DMS79 (cell line): ENCODE data around the gene PF4V1.

Experiments
- DNase-seq: peaks from one replicate; lab custom pipeline; 2025; lab: John Stamatoyannopoulos, UW

The PF4V1 gene

GRCh38 chr4:73847526-73848182 lies 5.4 kb upstream of the PF4V1 start:
- DNase-seq: no peak

DNA sequence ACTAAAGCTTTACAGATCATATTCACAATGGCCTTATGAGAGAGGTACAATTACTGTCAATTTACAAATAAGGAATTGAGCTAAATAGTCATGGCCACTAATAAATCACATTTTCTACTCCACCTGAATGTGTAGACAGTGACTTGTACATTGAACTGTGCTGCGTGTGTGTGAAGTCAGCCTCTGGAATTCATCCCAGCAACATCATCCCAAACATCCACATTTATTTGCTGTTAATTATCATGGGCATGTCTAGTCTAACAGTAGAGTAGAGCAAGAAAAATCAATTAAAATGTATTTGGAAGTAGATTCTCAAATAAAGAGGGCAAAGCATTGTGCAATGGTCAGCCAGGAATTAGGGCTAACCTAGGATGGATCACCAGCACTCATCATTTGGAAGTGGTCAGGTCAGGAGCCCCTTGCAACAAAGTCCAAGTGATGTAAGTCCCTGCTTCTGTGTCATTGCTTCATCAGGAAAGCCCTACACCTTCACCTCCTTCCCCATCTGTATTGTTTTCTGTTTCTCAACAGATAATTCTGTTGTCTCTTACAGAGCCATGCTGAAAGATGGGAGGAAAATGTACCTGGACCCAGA lies 4.8 kb upstream of the PF4V1 start:
- no peak for DNase-seq

DNA sequence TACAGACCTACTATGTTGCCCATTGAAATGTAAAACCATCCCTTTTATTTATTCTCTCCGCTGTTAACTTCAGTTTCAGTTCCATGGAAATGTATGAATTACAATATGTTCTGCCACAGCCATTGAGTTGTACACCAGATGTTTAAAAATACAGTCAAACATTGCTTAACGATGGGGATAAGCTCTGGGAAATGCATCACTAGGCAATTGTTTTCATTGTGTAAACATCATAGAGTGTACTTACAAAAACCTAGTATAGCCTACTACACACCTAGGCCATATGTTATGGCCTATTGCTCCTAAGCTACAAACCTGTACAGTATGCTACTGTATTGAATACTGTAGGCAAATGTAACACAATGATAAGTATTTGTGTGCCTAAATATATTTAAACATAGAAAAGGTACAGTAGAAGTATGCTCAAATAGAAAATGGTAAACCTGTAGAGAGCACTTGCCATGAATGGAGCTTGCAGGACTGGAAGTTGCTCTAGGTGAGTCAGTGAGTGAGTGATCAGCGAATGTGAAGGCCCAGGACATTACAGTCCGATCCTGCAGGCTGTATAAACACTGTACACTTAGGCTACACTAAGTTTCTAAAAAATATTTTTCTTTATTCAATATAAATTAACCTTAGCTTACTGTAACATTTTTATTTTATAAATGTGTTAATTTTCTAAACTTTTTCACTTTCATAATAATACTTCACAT lies 2.7 kb upstream of the PF4V1 start:
- no peak for DNase-seq

GRCh38 chr4:73851293-73851692 lies 1.8 kb upstream of the PF4V1 start:
- no peak for DNase-seq

DNA sequence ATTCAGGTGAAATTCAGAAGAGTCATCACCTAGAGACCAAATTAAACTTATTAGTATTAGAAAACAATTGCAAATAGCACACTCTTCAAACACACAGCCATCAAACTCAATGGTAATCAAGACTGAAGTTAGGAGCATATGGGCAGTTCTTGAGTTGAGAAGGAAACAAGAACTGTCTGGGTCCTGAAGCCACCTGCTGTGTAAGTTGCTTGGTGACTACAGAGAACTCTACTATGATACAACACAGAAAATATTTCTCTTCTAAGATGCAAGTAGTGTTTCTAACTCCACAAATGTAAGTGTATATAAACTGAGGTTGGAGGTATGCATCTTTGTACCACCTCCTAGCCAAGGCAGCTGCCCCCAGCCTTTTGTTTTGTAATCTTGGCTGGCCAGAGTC lies 325 bp upstream of the PF4V1 start:
- DNase-seq: no peak

DNA sequence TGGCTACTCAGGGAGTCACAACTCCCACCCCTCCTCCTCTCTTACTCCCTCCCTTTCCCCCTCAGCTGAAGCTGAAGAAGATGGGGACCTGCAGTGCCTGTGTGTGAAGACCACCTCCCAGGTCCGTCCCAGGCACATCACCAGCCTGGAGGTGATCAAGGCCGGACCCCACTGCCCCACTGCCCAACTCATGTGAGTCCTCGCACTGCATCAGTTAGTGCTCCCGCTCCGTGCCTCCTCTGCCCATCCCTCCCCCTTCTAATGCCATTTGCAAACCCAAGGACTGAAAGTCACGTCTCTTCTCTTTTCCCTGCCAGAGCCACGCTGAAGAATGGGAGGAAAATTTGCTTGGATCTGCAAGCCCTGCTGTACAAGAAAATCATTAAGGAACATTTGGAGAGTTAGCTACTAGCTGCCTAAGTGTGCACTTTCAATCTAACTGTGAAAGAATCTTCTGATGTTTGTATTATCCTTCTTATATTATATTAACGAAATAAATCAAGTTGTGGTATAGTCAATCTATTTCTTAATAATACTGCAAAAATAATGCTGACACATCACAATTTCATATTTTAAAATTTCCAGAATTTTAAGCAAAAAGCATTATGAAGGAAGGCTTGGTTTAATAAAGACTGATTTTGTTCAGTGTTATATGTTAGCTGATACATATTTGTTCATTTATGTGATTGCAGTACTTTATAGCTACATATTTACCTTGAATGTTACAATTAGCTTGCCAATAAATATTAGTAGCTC lies 800 bp downstream of the PF4V1 start:
- no peak for DNase-seq

GRCh38 chr4:73855406-73855805 lies 2.3 kb downstream of the PF4V1 start:
- no peak for DNase-seq

GRCh38 chr4:73856518-73856917 lies 3.4 kb downstream of the PF4V1 start:
- no peak for DNase-seq

DNA sequence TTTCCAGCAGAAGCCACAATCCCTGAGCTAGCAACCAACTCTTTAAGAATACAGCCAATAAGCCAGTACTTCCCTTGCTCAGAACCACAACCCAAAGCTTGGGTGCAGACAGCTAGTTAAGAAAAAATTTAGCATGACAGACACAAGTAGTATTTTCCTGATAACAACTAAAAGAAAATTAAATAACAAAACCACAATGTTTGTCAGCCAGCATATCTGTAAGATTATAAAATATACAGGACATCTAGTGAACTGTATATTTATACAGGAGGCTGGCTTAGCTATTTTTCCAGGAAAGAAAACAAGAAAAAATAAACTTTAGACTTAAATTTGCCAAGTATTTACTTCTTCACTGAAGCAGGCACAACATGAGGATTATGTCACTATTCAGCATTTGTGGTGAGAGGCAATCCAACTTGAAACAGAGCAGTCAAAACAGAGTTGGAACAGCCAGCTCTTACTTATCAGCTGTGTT lies 6.6 kb downstream of the PF4V1 start:
- DNase-seq: no peak

GRCh38 chr4:73860181-73860580 lies 7.1 kb downstream of the PF4V1 start:
- no peak for DNase-seq

DNA sequence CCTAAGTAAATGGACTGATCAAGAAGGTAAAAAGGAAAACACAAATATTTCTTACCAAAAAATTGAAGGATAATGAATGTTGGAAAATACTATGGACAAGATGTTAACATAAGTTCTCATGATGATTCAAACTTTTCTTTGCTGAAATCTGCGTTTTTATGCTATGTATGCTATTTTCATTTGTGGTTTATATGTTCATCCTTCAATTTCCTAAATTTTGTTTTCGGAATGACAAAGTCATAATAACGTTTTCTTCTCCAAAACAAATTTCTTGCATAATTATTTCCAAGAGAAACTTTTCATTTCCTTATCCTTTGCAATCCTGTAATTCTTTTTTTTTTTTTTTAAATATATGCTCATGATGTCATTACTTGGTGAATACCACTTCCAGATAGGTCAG lies 7.8 kb downstream of the PF4V1 start:
- DNase-seq: no peak

DNA sequence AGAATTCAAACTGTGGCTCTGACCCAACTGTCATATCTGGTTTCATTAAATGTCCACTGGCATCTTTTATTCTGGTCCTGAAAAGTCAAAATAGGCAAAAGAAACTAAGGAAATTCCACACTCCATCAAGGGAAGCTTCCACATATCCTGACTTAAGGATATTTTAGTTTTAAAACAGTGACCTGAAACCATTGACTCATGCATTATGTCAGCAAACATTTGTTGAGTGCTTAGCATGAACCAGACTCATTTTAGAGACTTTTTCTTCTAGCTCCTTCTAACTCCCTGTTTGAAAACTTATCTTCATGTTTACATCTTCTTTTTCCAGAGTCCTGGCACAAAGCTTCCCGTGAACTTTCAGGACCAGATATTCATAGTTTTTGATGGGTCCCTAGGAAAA lies 9.2 kb downstream of the PF4V1 start:
- DNase-seq: no peak

DNA sequence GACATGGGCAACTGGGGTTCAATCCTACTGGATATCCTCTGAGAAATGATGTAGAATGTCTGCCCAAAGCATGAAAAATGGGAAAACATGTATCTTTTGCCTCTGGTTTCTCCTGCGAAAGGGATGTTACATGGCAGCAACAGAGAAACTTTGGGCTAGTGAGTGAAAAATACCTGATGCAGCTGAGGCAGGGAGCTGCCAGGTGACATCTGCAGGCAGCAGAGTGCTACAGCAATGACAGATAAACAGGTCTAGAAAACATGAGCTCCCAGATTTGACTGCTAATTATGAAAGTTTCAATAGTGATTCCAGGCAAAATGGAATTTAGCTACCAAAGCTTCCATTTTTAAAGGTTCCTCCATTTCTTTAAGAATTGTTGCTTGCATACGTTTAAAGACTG lies 11.3 kb downstream of the PF4V1 start:
- DNase-seq: no peak

GRCh38 chr4:73864961-73865360 lies 11.9 kb downstream of the PF4V1 start:
- DNase-seq: no peak

DNA sequence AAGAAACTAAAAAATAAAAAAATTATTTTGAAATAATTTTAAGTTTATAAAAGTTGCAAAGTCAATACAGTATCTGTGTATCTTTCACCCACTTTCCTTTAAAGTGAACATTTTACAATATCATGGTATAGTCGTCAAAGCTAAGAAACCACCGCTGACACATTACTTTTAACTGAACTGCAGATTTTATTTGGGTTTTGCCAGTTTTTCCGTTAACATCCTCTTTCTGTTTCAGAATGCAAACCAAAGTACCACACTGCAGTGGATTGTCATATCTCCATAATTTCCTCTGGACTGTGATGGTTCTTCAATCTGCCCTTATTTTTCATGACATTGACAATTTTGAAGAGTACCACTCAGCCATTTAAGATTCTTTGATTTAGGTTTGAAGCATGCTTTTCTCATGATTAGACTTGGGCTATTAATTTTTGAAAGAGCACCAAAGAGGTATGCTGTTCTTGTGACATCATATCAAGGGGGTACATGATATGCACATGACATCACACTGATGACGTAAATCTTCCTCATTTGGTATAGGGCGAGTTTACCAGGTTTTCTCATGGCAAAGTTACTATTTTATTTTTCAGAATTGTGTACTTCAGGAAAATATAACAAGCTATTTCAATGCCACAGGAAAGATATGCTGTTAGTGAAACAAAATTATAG lies 12.5 kb downstream of the PF4V1 start:
- no peak for DNase-seq

GRCh38 chr4:73866246-73866645 lies 13.2 kb downstream of the PF4V1 start:
- no peak for DNase-seq

GRCh38 chr4:73867783-73868182 lies 14.7 kb downstream of the PF4V1 start:
- DNase-seq: no peak

- no peak for DNase-seq
Measured at GRCh38 chr4:73868206-73869129, 15.4 kb downstream of the PF4V1 start.

- DNase-seq: no peak
Measured at GRCh38 chr4:73869130-73870055, 16.3 kb downstream of the PF4V1 start, which contains the start of gene CXCL1. CXCL1 (plus strand) TSS chr4:73869393; CDS start chr4:73869471, 78 bp downstream.

DNA sequence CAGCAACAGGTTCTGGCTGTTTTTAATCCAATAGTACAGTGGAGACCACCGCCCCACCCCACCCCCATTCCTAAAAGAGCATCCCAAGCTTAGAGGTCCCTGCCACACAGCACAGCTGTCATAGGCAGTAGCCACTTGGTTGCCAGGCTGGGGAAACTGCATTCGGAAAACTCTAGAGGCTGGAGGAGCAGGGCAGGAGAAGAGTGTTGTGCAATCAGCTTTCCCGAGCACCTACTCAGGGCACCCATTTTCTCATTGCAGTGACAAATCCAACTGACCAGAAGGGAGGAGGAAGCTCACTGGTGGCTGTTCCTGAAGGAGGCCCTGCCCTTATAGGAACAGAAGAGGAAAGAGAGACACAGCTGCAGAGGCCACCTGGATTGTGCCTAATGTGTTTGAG lies 17.2 kb downstream of the PF4V1 start:
- DNase-seq: no peak
